ENCODE results near the gene NAA25.
"Not testable (repeated sequence)": the region's sequence is repeated elsewhere in the genome, so short reads cannot be mapped to it uniquely, and the experiment has no call there.

Gene NAA25

DNA sequence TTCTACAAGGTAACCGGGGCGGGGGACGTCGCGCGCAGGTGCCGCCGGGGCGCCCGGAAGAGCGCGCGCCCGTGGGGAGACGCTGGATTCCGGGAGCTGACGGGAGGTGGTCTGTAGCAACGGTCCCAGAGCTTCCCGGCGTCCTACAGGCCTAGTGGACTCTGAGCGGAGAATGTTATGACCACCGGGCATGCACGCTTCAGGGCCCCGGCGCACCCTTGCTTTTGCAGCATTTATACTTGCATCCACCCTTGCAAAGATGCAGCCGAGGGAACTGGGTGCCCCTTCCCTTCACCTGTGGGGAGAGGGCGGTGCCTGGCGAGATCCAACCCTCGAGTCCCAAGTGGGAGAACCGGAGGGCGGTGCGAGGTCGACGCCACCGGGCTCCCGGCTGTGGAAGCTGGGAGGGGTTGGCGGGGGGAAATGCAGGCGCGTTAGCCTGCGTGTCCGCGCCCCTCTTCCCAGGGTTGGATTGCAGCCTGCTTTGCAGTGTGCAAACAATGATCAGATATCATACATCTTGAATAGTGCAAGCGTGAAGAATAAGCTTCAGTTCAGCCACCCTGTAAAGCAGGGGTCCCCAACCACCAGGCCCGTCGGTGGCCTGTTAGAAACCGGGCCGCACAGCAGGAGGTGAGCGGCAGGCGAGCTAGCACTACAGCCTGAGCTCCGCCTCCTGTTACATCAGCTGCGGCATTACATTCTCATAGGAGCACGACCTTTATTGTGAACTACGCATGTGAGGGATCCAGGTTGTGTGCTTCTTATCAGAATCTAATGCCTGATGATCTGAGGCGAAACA is 94.8 kb downstream of the NAA25 start:
- DNase-seq (ENCODE audit: extremely low spot score, insufficient read length, low read depth) (no peak), FAIRE-seq (no peak)

DNA sequence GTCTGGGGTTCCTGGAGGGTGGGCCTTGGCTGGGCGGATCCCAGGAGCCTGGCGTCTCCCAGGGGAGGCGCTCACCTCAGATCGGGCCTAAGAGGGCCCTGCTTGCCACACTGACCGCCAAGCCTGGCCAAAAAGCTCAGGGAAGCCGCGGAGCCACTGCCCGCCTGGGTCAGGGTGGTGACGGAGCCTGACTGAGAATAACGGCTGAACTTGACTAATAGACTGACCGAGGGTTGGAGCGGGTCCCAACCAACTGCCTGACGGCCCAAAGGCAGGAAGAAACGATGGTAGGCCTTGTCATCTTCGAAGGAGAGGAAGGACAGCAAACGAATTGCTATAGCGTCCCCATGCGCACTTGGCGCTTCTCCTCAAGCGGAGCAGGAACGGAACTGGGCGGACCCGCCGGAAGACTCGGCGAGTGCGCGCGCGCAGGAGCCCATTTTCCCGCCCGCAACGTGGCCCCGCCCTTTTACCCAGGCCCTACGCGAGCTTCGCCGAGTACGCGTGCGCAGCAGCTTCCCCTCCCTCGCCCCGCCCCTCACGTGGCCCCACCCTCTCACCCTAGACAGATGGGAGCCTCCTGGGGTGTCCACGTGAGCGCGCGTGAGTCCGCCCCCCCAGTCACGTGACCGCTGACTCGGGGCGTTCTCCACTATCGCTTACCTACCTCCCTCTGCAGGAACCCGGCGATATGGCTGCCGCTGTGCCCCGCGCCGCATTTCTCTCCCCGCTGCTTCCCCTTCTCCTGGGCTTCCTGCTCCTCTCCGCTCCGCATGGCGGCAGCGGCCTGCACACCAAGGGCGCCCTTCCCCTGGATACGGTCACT is 95.6 kb downstream of the NAA25 start, which contains the start of the genes ERP29 and TMEM116:
Gene ERP29 (plus strand): TSS at position 652 of the 826 bp plus-strand sequence. CDS start 40 bp downstream, at position 692.
Gene TMEM116 (minus strand): TSS at position 391 of the 826 bp plus-strand sequence. CDS start 7,895 bp downstream, outside the sequence.
- FAIRE-seq (peak; percentile 91), DNase-seq (ENCODE audit: extremely low spot score, insufficient read length, low read depth) (peak; percentile 98)

DNA sequence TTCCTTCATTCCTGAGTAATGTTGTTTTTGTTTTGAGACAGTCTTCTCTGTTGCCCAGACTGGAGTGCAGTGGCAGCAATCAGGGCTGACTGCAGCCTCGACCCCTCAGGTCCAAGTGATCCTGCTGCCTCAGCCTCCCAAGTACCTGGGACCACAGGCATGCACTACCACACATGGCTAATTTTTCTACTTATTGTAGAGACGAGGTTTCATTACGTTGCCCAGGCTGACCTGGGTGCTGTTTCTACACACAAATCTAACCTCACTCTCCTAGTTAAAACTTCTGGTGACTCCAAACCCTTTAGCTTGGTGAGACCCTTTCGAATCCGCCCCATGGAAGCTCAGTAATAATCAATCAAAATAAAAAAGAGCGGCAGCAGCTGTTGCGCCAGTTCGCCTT is 96.9 kb downstream of the NAA25 start:
- FAIRE-seq (no peak), DNase-seq (ENCODE audit: extremely low spot score, insufficient read length, low read depth) (no peak)

GRCh38 chr12:112010415-112011344 is 97.9 kb downstream of the NAA25 start:
- DNase-seq (ENCODE audit: extremely low spot score, insufficient read length, low read depth) (no peak), FAIRE-seq (no peak)

DNA sequence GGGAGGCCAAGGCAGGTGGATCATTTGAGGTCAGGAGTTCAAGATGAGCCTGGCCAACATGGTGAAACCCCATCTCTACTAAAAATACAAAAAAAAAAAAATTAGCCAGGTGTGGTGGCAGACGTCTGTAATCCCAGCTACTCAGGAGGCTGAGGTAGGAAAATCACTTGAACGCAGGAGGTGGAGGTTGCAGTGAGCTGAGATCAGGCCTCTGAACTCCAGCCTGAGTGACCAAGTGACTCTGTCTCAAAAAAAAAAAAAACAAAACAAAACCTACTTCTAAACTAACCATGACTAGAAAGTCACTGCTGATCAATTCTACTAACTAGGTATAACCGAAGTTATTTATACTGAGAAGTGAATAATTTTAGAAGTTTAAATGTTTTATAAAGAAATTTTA is 99.0 kb downstream of the NAA25 start:
- not testable (repeated sequence) for FAIRE-seq; DNase-seq (ENCODE audit: extremely low spot score, insufficient read length, low read depth)

GRCh38 chr12:112008918-112009317 is 99.7 kb downstream of the NAA25 start:
- FAIRE-seq = no peak
- DNase-seq (ENCODE audit: extremely low spot score, insufficient read length, low read depth) = no peak

GRCh38 chr12:112007945-112008344 is 100.6 kb downstream of the NAA25 start:
- no peak for FAIRE-seq
- no peak for DNase-seq (ENCODE audit: extremely low spot score, insufficient read length, low read depth)

DNA sequence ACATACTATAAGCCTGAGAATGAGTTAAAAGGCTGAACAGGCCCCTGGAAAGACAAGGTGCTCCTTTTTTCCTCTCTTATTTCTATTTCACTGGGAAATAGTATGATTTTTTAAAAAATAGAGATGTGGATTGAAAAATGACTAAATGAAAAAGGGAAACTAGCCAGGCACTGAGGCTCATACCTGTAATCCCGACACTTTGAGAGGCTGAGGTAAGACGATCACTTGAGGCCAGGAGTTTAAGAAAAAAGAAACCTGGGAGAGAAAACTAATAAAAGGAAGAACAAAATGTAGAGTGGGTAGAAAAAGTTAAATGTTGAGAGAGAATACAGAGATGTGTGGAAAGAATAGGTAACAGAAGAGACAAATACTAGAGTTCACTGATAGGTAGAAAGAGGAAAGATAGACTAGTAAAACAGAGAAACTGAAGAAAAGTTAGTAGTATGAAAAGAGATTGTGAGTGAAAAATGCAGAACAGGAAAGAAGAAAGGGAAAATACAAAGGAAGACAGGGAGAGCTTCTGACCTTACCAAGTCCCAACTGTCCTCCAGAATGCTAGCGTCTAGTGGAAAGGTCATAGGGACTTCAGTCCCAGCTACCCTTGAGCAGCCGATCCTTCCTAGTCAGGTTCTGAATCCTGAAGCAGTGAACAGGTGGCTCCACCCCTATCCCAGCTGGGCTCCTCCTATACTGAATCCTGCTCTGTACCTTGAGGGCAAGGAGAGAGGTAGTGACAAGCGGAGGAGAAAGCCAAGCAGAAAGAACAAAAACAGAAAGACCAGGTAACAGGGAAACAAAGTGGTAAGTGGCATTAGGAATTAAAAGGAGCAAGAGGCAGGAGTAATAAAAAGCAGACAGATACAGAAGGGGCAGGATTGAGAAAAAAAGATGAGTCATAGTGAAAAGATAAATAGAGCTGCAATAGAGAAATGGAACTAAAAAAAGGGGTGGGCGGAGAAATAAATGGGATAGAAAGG is 102.9 kb downstream of the NAA25 start:
- DNase-seq (ENCODE audit: extremely low spot score, insufficient read length, low read depth) (no peak), FAIRE-seq (no peak)

- no peak for FAIRE-seq
- no peak for DNase-seq (ENCODE audit: extremely low spot score, insufficient read length, low read depth)
Measured at GRCh38 chr12:112004041-112004440, 104.5 kb downstream of the NAA25 start.

DNA sequence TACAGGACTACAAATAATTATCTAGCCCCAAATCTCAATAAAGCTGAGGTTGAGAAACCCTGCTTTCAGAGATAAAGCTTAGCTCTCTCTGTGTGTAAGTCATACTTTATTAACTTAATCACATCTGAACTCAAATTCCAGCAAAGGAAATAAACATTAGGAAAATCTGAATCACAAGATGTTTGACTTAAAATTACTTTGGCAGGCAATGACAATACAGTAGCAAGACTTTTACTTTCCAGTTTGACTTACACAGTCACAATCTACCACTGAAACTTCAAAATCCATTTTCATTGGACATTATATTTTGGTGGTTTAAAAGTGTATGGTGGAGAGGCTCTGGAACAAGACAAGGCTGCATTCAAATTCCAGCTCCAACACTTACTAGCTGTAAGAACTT is 107.0 kb downstream of the NAA25 start:
- FAIRE-seq (no peak), DNase-seq (ENCODE audit: extremely low spot score, insufficient read length, low read depth) (no peak)

DNA sequence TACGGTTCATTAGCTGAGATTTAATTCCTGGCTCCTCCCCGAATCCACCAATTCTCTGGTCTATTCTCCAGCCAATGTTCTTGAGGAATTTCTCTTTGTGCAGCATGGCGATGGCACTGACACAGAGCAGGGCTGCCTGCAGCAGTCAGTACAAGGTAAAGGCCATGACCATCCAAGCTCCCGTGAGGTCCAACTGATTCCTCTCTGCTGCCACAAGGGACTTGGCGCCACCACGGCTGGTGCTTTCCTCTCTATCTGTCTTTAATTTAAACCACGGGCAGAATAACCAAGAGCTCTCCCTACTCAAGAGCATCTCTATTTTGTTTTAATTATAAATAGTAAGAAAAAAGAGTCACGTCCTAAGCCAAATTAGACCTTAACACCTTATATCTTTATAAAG is 107.8 kb downstream of the NAA25 start:
- no peak for DNase-seq (ENCODE audit: extremely low spot score, insufficient read length, low read depth)
- FAIRE-seq = no peak

DNA sequence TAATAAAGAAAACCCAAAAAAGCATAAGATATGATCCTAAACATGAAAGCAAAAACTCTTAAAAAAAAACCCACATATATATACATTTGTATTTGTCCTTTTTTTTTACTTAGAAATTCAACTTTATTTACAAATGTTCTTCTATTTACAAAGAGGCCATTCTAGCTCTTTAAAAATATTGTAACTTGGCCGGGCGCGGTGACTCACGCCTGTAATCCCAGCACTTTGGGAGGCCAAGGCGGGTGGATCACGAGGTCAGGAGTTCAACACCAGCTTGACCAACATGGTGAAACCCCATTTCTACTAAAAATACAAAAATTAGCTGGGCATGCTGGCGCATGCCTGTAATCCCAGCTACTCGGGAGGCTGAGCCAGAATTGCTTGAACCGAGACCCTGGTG is 109.5 kb downstream of the NAA25 start:
- FAIRE-seq; DNase-seq (ENCODE audit: extremely low spot score, insufficient read length, low read depth): not testable (repeated sequence)

DNA sequence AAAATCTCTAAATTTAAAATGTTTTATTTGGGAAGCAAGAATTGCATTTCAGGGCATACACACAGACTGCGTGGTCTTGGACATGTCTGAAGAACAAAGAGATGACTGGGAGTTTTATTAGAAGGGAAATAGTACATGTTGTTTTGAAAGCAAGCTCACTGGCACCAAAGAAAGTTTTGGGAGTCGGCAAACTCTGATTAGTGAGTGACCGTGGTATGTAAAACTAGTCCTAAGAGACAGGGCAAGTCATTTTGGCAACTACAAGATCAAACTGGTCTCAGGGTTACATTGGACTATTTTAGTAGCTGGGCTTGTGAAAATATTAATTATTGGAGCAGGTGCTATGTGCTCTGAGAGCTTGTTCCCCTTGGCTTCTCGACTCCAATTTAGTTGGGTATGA is 110.6 kb downstream of the NAA25 start:
- no peak for DNase-seq (ENCODE audit: extremely low spot score, insufficient read length, low read depth)
- no peak for FAIRE-seq

DNA sequence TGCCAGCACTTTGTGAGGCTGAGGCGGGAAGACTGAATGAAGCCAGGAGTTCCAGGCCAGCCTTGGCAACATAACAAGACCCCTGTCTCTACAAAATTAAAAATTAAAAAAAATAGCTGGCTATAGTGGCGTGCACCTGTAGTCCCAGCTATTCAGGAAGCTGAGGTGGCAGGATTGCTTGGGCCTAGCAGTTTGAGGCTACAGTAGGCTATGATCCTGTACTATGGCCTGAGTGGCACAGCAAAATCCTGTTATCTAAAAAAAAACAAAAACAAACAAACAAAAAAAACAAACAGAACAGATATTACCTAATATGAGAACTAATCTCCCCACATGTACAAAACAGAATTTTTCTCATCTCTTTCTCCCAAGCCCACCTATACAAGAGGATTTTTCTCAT is 111.3 kb downstream of the NAA25 start:
- FAIRE-seq (no peak), DNase-seq (ENCODE audit: extremely low spot score, insufficient read length, low read depth) (no peak)

DNA sequence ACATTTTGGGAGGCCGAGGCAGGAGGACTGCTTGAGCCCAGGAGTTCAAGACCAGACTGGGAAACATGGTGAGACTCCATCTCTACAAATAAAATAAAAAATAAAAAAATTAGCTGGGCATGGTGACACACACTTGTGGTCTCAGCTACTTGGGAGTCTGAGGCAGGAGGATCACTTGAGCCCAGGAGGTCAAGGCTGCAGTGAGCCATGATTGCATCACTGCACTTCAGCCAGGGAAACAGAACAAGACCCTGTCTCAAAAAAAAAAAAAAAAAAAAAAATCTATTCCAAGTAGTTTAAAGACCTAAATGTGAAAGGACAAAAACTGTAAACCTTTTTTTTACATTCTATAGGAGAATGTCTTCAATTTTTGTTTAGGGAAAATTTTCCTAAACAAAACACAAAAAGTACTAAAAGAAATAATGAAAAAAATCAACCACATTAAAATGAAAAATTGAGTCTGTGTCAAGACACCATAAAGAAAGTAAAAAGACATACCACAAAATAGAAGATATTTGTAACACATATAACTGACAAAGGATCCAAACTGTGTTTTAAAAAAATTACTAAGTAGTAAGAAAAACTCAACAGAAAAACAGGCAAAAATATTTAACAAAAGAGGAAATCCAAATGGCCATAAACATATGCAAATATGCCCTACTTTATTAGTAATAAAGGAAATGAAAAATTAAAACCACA is 112.7 kb downstream of the NAA25 start:
- DNase-seq (ENCODE audit: extremely low spot score, insufficient read length, low read depth) (no peak), FAIRE-seq (no peak)

DNA sequence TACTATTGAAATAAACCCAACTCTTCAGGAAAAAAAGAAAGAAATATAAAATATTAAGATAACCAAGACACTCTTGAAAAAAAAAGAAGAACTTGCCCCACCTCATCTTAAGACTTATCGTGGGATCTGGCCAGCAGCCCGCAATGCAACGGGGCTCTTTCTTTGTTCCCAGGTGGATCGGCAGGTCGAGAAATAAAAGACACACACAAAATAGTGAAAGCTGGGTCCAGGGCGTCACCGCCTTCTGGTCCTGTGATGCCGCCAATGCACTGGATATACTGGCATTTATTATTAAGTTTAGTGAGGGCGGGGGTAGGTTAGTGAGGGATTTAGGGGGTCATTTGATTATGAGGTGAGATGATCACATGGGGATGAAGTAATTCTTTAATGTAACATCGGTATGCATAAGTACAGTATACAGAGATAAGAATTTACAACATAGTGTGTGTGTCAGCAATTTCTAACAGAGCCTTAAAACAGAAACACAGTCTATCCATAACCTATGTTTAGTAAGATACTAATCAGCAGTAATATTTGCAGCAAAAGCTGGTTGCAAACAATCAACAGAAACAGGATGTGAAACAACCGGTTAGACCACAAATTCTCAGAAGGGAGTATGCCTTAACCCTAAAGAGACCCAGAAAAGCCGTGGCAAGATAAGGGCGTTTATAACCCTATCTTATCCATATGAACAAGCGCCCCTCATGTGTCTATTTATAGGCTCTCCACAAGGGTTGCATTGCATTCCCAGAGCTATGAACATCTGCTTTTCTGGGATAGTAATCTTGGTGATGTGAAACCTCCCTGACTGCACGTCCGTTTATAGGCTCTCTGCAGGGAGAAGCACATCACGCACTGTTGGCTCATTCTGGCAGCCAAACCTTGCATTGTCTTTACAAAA is 114.1 kb downstream of the NAA25 start:
- FAIRE-seq = peak; percentile 93
- not testable (repeated sequence) for DNase-seq (ENCODE audit: extremely low spot score, insufficient read length, low read depth)
